Neural cell (in vitro differentiated cells): ENCODE results near the gene PLIN4. TPM values are rescaled to one million over a fixed set of nuclear protein-coding genes. Genes with fewer than 3 reads are reported as not detected.

Source experiments
- H2AFZ ChIP-seq: fragments of 200-600, 300-800 bp; sonication (generic), shearing (Covaris generic); 2 replicates; pipeline ENCODE4 v1.6.0; 2014; ENCODE audit warnings: low read depth, mild to moderate bottlenecking, antibody characterized with exemption, low read length, moderate library complexity
- H3F3A ChIP-seq: fragments of 200-600 bp; shearing (Covaris generic); 2 replicates; pipeline ENCODE4 v1.6.1; 2016; ENCODE audit warnings: mild to moderate bottlenecking, moderate library complexity, mixed read lengths, antibody characterized with exemption, low read length; ENCODE audit not compliant: insufficient read depth, poor library complexity, severe bottlenecking
- H3K27ac ChIP-seq: fragments of 200-600, 300-800 bp; sonication (generic), shearing (Covaris generic); 2 replicates; pipeline ENCODE4 v1.5.1; 2014; ENCODE audit warnings: mild to moderate bottlenecking, low read length, moderate library complexity
- H3K27me3 ChIP-seq: fragments of 300-800, 200-600 bp; sonication (generic), shearing (Covaris generic); 2 replicates; pipeline ENCODE4 v1.6.0; 2014; ENCODE audit warnings: mild to moderate bottlenecking, low read depth, low read length, moderate library complexity; ENCODE audit not compliant: insufficient read depth
- H3K36me3 ChIP-seq: fragments of 300-800, 200-600 bp; sonication (generic), shearing (Covaris generic); 2 replicates; pipeline ENCODE4 v1.5.1; 2014; ENCODE audit warnings: mild to moderate bottlenecking, antibody characterized with exemption, low read length, moderate library complexity; ENCODE audit not compliant: insufficient read depth
- H3K4me2 ChIP-seq: fragments of 300-800, 200-600 bp; sonication (generic), shearing (Covaris generic); 2 replicates; pipeline ENCODE4 v1.6.0; 2014; ENCODE audit warnings: mild to moderate bottlenecking, low read length
- H3K4me3 ChIP-seq: fragments of 300-800, 200-600 bp; sonication (generic), shearing (Covaris generic); 2 replicates; pipeline ENCODE4 v1.5.1; 2014; ENCODE audit warnings: mild to moderate bottlenecking, low read length, moderate library complexity
- H3K79me2 ChIP-seq: fragments of 200-600 bp; shearing (Covaris generic); replicated peaks from 2 replicates; pipeline ENCODE4 v1.6.0; 2014; ENCODE audit warnings: mild to moderate bottlenecking, low read length, moderate library complexity; ENCODE audit not compliant: insufficient read depth
- H3K9ac ChIP-seq: fragments of 300-800, 200-600 bp; sonication (generic), shearing (Covaris generic); 2 replicates; pipeline ENCODE4 v1.6.1; 2016; ENCODE audit warnings: mild to moderate bottlenecking, low read length, mixed read lengths
- H3K9me2 ChIP-seq: fragments of 200-600 bp; shearing (Covaris generic); 2 replicates; pipeline ENCODE4 v1.6.1; 2016; ENCODE audit warnings: mild to moderate bottlenecking, low read length, mixed read lengths; ENCODE audit not compliant: insufficient read depth
- H3K9me3 ChIP-seq: fragments of 200-600, 300-800 bp; sonication (generic), shearing (Covaris generic); 2 replicates; pipeline ENCODE4 v1.6.1; 2016; ENCODE audit warnings: mild to moderate bottlenecking, mixed run types, low read length, moderate library complexity, mixed read lengths
- H4K20me1 ChIP-seq: fragments of 200-600 bp; shearing (Covaris generic); 2 replicates; pipeline ENCODE4 v1.6.1; 2016; ENCODE audit warnings: mild to moderate bottlenecking, mixed run types; ENCODE audit not compliant: insufficient read depth
- EP300 ChIP-seq: fragments of 450-650 bp; conservative IDR thresholded peaks from 2 replicates; pipeline ENCODE4 v1.6.1; 2014; ENCODE audit warnings: antibody characterized with exemption, mild to moderate bottlenecking, moderate library complexity; ENCODE audit not compliant: poor library complexity, severe bottlenecking
- EZH2 ChIP-seq: fragments of 200-600, 300-800 bp; shearing (Covaris generic), sonication (generic); IDR thresholded peaks from 2 replicates; pipeline ENCODE4 v1.6.1; 2014; ENCODE audit warnings: antibody characterized with exemption, low read length, borderline replicate concordance, mild to moderate bottlenecking; ENCODE audit not compliant: insufficient read depth, poor library complexity, severe bottlenecking
- MXI1 ChIP-seq: fragments of 450-650 bp; conservative IDR thresholded peaks from 2 replicates; pipeline ENCODE4 v1.6.1; 2014; ENCODE audit warnings: antibody characterized with exemption, mild to moderate bottlenecking; ENCODE audit not compliant: poor library complexity, severe bottlenecking
- POLR2AphosphoS5 ChIP-seq: IDR thresholded peaks from 2 replicates; pipeline ENCODE4 v1.6.1; 2012
- RAD21 ChIP-seq: fragments of 450-650 bp; conservative IDR thresholded peaks from 2 replicates; pipeline ENCODE4 v1.6.1; 2014; ENCODE audit warnings: antibody characterized with exemption, mild to moderate bottlenecking, moderate library complexity
- REST ChIP-seq: IDR thresholded peaks from 2 replicates; pipeline ENCODE4 v1.6.1; 2012; ENCODE audit warnings: borderline replicate concordance
- SMC3 ChIP-seq: fragments of 450-650 bp; conservative IDR thresholded peaks from 2 replicates; pipeline ENCODE4 v1.6.1; 2014; ENCODE audit warnings: antibody characterized with exemption, mild to moderate bottlenecking, moderate library complexity; ENCODE audit not compliant: poor library complexity
- TAF1 ChIP-seq: IDR thresholded peaks from 2 replicates; pipeline ENCODE4 v1.6.1; 2012; ENCODE audit warnings: low read depth
- polyA plus RNA-seq: library from polyadenylated mRNA; depleted of rRNA; stranded (reverse); fragments of >200 nt; gene quantifications from 2 replicates; pipeline ENCODE4 v1.2.3, GENCODE V29; 2014
- TF ChIP-seq, protein P1 (sequence below): fragments of 450-650 bp; IDR thresholded peaks from 2 replicates; pipeline ENCODE4 v1.5.1; 2014; ENCODE audit warnings: antibody characterized with exemption, mild to moderate bottlenecking, moderate library complexity; ENCODE audit not compliant: poor library complexity, severe bottlenecking

The PLIN4 gene
- polyA plus RNA-seq, 1 donor from 2014 or later, result not detected

GRCh38 chr19:4455719-4456475, 62.4 kb downstream of the PLIN4 start:
- TF ChIP-seq RAD21, result no peak
- TF ChIP-seq EP300, result no peak
- H3K9ac ChIP-seq, result peak overlapping the region; percentile 72
- H3K9me2 ChIP-seq, result no peaks in the 10 kb centered on the region
- H3K36me3 ChIP-seq, result no peaks in the 10 kb centered on the region
- no peaks in the 10 kb centered on the region for H3K9me3 ChIP-seq
- H3K4me3 ChIP-seq, result peak overlapping the region; percentile 80
- no peak overlapping the region for H2AFZ ChIP-seq
- peaks cover 10% of the 10 kb centered on the region for H3K79me2 ChIP-seq
- no peak overlapping the region for H3K27ac ChIP-seq
- no peaks in the 10 kb centered on the region for H4K20me1 ChIP-seq
- H3K27me3 ChIP-seq, result no peaks in the 10 kb centered on the region
- H3F3A ChIP-seq, result no peaks in the 10 kb centered on the region
- peak overlapping the region; percentile 86 for H3K4me2 ChIP-seq

- TF ChIP-seq TAF1 (no peak), REST (no peak), EP300 (no peak), MXI1 (no peak), SMC3 (no peak), RAD21 (no peak), POLR2AphosphoS5 (no peak), EZH2 (no peak)
- TF ChIP-seq, protein P1, sequence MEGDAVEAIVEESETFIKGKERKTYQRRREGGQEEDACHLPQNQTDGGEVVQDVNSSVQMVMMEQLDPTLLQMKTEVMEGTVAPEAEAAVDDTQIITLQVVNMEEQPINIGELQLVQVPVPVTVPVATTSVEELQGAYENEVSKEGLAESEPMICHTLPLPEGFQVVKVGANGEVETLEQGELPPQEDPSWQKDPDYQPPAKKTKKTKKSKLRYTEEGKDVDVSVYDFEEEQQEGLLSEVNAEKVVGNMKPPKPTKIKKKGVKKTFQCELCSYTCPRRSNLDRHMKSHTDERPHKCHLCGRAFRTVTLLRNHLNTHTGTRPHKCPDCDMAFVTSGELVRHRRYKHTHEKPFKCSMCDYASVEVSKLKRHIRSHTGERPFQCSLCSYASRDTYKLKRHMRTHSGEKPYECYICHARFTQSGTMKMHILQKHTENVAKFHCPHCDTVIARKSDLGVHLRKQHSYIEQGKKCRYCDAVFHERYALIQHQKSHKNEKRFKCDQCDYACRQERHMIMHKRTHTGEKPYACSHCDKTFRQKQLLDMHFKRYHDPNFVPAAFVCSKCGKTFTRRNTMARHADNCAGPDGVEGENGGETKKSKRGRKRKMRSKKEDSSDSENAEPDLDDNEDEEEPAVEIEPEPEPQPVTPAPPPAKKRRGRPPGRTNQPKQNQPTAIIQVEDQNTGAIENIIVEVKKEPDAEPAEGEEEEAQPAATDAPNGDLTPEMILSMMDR, result no peak
- H3K4me3 ChIP-seq, result no peak overlapping the region
Measured at GRCh38 chr19:4454747-4455718, 63.3 kb downstream of the PLIN4 start.

More at GRCh38 chr19:4454747-4455718, 63.3 kb downstream of the PLIN4 start:
- no peaks in the 10 kb centered on the region for H3K9me2 ChIP-seq
- no peak overlapping the region for H3K4me2 ChIP-seq
- H2AFZ ChIP-seq, result no peak overlapping the region
- H3K27ac ChIP-seq, result no peak overlapping the region
- no peaks in the 10 kb centered on the region for H3K9me3 ChIP-seq
- no peaks in the 10 kb centered on the region for H3F3A ChIP-seq
- H3K36me3 ChIP-seq, result no peaks in the 10 kb centered on the region
- no peaks in the 10 kb centered on the region for H4K20me1 ChIP-seq
- H3K27me3 ChIP-seq, result no peaks in the 10 kb centered on the region
- no peak overlapping the region for H3K9ac ChIP-seq
- H3K79me2 ChIP-seq, result peaks cover 10% of the 10 kb centered on the region
